NCI-H510A treated with DMSO at 0.1 percent for 48 hours (cell line): Measurements from ENCODE around the gene UNC119B.
"Not testable (repeated sequence)": the region's sequence is repeated elsewhere in the genome, so short reads cannot be mapped to it uniquely, and the experiment has no call there.

Experiments
- DNase-seq: peaks from one replicate; lab custom pipeline; 2025; lab: John Stamatoyannopoulos, UW

The UNC119B gene

GRCh38 chr12:120719496-120720233 is 9.4 kb downstream of the UNC119B start:
- no peak for DNase-seq

GRCh38 chr12:120720234-120720986 is 10.2 kb downstream of the UNC119B start:
- DNase-seq: no peak

- no peak for DNase-seq
Measured at GRCh38 chr12:120720987-120721801, 10.9 kb downstream of the UNC119B start.

GRCh38 chr12:120721866-120722265 is 11.6 kb downstream of the UNC119B start:
- DNase-seq: no peak

DNA sequence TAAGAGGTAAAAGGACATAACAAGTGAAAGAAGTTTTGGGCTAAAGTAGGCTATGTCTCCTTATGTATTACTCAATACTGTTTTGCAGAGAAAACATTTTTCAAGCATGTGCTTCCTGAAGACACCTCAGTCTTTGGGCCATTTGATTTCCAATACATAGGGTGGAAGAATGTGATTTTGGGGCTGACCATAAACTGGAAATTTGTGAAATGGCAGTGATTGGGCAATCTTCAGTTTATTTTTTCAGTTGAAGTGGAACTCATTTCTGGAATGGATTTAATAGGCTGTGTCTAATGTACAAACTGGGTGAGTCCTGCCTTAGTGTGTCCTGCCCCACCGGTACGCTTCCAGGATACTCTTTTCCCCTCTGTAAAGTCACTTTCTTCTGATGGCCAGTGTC is 12.5 kb downstream of the UNC119B start:
- DNase-seq: no peak

DNA sequence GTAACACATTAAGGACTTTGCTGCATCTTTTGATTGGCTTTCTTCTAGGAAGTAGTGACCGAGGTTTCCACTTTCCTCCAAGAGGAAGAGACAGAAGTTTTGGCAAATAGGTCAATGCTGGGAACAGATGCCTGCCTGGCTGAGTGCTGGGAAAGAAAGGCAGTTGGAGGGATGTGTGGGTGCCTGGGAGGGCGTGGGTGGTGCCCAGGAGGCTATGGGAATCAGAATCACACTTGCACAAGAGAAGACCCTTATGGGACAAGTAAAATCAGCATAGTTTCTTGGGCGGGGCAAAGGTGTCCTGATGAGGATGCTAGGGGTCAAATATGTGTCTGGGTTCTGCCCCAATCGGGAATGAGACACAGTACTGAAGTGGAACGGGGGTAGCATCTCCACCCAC is 14.5 kb downstream of the UNC119B start:
- DNase-seq: no peak

DNA sequence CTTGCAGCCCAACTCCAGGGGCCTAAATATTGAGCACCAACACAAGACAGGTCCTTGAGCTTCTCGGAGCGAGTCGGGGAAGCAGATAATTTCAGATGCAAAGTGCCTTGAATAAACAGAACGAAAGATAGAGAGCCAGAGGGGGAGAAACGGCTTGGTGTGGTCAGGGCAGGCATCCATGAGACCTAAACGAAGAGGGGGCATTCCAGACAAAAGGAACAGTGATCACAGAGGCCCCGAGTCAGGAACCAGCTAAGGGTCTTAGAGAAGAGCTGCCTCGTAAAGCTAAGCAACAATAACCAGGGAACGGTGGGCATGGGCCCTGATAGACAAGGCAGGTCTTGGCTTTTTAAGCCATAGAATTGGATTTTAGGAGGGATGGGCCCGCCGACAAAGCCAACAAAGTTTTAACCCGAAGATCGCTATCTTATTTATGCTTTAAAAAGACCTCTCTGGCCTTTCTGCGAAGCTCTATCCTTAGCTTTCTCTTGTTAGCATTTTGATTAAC is 14.9 kb downstream of the UNC119B start:
- DNase-seq: peak; percentile 65

- DNase-seq: peak; percentile 92
Measured at GRCh38 chr12:120725659-120726509, 15.6 kb downstream of the UNC119B start, which contains the start of gene ACADS. Gene ACADS, plus strand, starts transcription at chr12:120725826. Its CDS starts 60 bp downstream, at chr12:120725886.

DNA sequence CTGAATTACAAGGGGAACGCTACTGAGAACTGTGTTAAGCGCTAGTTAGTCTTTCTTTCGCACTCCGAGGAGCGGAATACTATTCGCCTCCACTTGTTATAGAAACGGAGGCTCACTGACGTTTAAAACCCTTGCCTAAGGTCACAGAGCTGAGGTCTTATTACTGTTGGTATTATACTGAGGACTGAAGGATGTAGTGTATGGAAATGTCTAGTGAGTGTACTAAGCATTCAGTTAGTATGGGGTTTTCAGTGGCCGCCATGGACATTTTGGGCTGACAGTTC is 16.2 kb downstream of the UNC119B start:
- DNase-seq: no peak

DNA sequence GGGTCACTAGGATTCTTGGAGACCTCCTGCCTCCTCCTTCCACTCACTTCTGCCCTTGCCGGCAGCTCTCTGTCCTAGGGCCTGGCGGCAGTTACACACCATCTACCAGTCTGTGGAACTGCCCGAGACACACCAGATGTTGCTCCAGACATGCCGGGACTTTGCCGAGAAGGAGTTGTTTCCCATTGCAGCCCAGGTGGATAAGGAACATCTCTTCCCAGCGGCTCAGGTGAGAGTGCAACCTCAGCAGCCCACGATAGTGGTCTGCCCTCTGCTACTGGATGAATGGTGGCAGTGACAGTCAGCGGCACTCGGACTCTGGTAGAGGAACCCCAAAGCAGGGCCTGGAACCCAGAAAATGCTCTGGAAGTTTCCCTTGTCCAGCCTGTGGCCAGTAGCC is 16.7 kb downstream of the UNC119B start:
- DNase-seq: no peak

DNA sequence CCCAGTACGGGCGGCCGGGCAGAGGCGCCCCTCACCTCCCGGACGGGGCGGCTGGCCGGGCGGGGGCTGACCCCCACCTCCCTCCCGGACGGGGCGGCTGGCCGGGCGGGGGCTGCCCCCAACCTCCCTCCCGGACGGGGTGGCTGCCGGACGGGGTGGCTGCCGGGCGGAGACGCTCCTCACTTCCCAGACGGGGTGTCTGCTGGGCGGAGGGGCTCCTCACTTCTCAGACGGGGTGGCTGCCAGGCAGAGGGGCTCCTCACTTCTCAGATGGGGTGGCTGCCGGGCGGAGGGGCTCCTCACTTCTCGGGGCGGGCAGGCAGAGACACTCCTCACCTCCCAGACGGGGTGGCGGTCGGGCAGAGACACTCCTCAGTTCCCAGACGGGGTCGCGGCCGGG is 21.9 kb downstream of the UNC119B start:
- DNase-seq: not testable (repeated sequence)

GRCh38 chr12:120733574-120733973 is 23.3 kb downstream of the UNC119B start:
- no peak for DNase-seq

DNA sequence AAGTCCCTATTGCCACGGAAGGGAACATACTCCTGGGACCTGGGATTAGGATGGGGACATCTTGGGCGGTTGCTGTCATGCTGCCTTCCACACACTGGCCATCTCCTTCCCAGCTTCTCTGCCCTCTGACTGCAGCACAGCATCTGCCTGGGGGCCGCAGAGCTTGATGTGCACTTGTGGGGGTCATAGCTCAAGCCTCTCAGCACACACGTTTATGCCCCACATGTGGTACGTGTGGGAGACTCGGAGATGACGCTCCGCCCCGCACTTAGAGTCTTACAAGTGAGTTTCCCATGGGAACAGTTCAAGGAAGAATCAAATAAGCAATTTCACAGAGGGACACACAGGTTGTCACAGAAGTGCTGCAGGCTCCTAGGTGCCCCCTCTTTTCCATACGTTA is 24.0 kb downstream of the UNC119B start:
- no peak for DNase-seq

GRCh38 chr12:120735181-120735580 is 24.9 kb downstream of the UNC119B start:
- DNase-seq: no peak

DNA sequence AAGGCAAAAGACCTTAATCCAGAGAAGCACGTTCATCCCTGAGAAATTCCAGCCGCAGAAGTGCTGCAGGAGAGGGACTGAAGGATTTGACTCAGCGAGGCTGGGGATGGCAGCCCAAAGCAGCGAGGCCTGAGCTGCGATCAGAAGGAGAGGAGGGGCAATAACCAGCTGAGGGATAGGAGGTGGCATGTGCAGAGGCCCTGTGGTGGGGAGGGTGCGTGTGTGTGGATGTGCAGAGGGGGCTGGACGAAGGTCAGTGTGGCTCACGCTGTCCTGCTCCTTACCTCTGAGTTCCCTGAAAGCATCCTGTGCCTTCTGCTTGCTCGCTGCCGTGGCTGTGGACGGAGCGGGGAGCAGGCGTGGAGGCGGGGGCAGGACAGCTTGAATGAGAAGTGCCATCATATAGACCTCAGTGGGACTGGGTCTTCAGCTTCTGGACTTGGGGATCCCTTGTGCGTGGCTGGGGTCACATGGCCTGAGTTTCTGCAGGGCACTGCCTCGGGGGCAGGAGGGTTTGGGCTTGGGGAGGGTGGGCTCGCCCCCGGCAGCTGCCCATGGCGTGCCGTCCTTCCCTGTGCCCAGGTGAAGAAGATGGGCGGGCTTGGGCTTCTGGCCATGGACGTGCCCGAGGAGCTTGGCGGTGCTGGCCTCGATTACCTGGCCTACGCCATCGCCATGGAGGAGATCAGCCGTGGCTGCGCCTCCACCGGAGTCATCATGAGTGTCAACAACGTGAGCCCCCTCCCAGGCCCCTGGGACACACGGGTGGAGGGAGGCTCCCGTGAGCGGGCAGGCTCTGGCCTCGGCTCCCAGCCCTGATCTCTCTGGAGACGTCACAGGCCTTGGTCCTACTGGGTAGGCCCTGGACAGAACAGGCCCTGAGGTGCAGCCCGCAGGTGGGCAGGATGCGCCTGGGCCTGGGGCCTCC is 26.4 kb downstream of the UNC119B start:
- no peak for DNase-seq

DNA sequence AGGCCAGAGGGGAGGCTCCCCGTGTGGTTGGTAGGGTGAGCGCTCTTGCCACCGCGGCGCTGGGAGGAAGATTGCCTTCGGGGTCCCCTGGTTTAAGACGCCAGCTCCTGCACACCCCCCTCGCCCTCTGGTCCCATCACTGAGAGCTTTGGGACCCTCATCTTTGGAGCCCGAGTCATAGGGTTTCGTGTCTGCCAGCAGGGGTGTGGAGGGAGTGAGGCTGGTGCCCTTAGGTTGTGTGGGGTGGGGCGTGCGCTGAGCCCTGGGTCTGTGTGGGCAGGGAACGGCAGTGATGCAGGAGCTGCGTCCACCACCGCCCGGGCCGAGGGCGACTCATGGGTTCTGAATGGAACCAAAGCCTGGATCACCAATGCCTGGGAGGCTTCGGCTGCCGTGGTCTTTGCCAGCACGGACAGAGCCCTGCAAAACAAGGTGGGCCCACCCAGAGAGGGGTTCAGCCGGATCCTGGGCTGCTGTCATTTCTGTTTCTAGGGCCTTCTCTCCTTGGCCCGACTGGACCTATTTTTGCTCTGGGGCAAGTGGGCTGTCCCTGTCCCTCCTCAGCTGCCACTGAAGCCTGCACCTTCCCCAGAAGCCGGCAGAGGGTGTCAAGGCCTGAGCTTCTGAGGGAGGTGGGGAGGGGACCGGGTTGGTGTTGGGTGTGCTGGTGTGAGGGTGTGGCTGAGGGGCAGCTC is 27.4 kb downstream of the UNC119B start:
- no peak for DNase-seq

GRCh38 chr12:120738252-120739030 is 28.2 kb downstream of the UNC119B start:
- DNase-seq: no peak

GRCh38 chr12:120739031-120739762 is 28.9 kb downstream of the UNC119B start:
- no peak for DNase-seq
